HG03280 (cell line): ENCODE measurements around the gene DOK6.

Source experiments
- ATAC-seq: cut with Tn5 transposase; IDR thresholded peaks from one replicate; pipeline ENCODE4 v1.9.1; 2021; ENCODE audit warnings: mild to moderate bottlenecking, moderate library complexity; ENCODE audit not compliant: unreplicated experiment

The DOK6 gene

GRCh38 chr18:69537183-69537582 lies 136.5 kb downstream of the DOK6 start:
- ATAC-seq: no peak

GRCh38 chr18:69538849-69539248 lies 138.2 kb downstream of the DOK6 start:
- ATAC-seq: no peak

- ATAC-seq: no peak
These were observed 138.7 kb downstream of the DOK6 start for GRCh38 chr18:69539404-69539803.

GRCh38 chr18:69556228-69556627 lies 155.5 kb downstream of the DOK6 start:
- ATAC-seq: no peak

DNA sequence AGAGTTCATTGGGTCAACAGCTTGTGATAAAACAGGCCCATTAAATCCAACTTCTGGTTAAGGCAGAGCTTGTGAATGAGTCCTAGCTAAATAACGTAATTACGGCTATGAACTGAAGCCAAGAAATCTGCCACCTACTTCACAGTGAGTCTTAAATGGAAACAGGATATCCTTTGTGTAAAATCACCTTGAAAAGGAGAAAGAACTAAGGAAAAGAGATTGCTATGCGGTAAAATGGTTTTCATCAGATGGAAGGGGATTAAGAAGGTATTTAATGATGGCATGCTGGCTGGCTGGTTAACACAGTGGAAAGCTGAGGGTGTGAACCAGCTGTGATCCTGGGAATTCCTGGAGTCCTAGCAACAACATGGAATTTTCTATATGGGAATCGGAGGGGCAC lies 156.6 kb downstream of the DOK6 start:
- ATAC-seq: no peak

GRCh38 chr18:69558052-69558451 lies 157.4 kb downstream of the DOK6 start:
- no peak for ATAC-seq

- ATAC-seq: no peak
These were observed 158.9 kb downstream of the DOK6 start for GRCh38 chr18:69559604-69560003.

DNA sequence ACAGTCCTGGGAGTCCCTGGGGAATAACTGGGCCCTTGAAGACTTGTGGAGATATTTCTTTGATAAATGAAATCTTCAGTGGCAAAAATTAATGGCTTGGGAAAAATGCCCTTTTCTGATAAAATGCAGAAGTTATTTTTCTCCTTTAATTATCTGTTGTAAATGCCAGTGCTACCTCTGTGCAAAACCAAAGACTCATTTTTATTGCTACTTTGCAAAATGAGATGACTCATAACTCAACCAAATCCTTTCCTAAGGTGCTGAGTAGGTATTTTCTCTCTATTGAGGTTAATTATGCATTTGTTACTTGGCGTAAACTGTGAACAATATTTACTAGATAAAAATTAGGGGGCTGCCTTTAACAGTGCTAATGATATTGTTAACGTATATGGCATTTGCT lies 163.9 kb downstream of the DOK6 start:
- ATAC-seq: no peak

GRCh38 chr18:69567813-69568488 lies 167.3 kb downstream of the DOK6 start:
- ATAC-seq: no peak

DNA sequence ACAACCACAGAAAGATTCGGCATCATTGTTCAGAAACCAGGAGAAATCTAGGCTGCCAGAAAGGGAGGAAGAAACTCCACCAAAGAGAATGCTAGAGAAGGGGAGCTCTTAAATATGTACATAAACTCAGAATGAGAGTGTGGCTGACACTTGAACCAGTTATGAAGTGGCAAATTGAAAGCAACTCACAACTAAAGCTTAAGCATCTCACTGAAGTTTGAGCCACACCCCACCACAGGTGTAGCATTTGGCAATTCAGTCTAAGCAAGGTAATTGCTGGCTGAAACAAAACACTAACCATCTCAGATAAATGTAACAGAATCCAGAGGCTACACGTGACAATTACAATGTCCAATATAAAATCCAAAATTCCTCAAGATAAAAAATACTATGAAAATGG lies 168.4 kb downstream of the DOK6 start:
- no peak for ATAC-seq

DNA sequence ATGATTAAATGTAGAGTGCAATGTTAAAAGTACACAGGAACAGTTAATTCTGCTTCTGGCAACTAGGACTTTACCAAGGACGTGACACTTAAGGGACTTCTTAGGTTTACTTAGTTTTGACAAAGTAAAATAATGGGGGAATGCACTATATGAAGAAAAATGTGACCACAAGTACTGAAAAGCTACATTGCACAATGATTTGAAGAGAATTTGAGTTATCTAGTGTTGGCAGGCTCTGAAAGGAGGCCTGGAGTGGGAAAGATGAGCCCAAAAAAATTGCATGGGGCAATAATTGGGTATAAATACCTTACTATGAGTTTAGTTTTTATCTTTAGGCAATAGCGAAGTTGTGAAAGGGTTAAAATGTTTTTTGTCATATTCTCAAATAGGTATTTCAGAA lies 173.7 kb downstream of the DOK6 start:
- no peak for ATAC-seq

GRCh38 chr18:69580107-69580506 lies 179.4 kb downstream of the DOK6 start:
- ATAC-seq: peak; percentile 76

DNA sequence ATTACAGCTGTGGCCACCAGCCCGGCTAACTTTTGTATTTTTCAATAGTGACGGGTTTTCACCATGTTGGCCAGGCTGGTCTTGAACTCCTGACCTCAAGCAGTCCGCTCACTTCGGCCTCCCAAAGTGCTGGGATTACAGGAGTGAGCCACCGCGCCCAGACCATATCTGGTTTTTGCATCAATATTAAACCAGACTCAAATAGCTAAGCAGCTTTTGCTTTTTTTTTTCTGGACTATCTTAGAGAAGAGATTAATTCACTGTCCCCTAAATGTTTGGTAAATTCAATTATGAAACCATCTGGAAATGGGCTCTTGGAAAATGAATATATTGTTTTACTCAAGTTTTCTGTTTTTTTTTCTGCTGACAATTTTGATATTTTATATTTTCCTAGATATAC lies 183.7 kb downstream of the DOK6 start:
- ATAC-seq: no peak

DNA sequence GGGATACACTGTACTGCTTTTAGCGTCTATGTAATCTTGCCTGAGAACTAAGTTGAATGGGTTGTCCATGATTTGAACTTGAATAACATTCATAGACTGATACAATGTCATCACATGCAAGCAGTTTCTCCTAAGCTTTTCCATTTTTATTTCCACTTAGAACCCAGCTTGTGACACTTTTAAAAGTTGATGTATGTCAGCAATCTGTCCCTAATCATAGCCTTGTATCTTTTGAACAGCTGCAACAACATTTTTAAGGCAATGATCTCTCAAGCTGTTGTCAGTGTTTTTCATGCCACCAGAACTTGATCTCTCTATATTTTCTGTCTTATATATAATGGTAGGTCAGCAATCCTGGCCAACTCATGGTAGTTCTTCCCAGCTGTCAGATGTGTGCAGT lies 185.0 kb downstream of the DOK6 start:
- no peak for ATAC-seq

- no peak for ATAC-seq
These were observed 185.8 kb downstream of the DOK6 start for GRCh38 chr18:69586537-69586936.

GRCh38 chr18:69588301-69588700 lies 187.6 kb downstream of the DOK6 start:
- no peak for ATAC-seq

GRCh38 chr18:69590150-69590549 lies 189.5 kb downstream of the DOK6 start:
- ATAC-seq: no peak

GRCh38 chr18:69596345-69596744 lies 195.7 kb downstream of the DOK6 start:
- no peak for ATAC-seq

GRCh38 chr18:69597561-69597960 lies 196.9 kb downstream of the DOK6 start:
- ATAC-seq: no peak

GRCh38 chr18:69599377-69599776 lies 198.7 kb downstream of the DOK6 start:
- ATAC-seq: no peak

DNA sequence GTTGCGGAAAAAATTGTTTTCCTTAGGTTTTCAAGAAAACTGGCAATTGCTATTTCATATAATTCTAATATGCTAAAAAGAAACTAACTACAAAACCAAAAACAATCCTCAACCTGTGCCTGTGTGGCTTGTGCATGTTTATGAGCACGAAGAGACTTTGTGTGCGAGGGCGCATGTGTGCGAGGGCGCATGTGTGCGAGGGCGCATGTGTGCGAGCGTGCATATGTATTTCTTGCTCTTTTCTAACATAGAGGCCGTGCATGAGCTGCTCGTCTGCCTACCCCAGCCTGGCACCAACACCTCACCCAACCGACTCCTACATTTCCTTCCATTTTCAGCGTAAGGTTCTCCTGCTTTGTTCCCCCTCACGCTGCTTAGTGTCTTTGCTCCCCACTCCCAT lies 211.6 kb downstream of the DOK6 start:
- no peak for ATAC-seq

GRCh38 chr18:69616114-69616513 lies 215.4 kb downstream of the DOK6 start:
- ATAC-seq: no peak

GRCh38 chr18:69617408-69617807 lies 216.7 kb downstream of the DOK6 start:
- ATAC-seq: no peak
